Activated CD4-positive, alpha-beta T cell treated with anti-CD3 and anti-CD28 coated beads, Interleukin-2, amount 50 U/mL, for 24 hours (primary cell): ENCODE measurements around the gene CD109.

ENCODE experiments used
- DNase-seq, 2 donors: peaks; one replicate each; pipeline ENCODE4 v3.0.0-alpha.2; 2020; ENCODE audit warnings: low read depth in 1 of 2, low spot score in 1 of 2

CD109 gene

DNA sequence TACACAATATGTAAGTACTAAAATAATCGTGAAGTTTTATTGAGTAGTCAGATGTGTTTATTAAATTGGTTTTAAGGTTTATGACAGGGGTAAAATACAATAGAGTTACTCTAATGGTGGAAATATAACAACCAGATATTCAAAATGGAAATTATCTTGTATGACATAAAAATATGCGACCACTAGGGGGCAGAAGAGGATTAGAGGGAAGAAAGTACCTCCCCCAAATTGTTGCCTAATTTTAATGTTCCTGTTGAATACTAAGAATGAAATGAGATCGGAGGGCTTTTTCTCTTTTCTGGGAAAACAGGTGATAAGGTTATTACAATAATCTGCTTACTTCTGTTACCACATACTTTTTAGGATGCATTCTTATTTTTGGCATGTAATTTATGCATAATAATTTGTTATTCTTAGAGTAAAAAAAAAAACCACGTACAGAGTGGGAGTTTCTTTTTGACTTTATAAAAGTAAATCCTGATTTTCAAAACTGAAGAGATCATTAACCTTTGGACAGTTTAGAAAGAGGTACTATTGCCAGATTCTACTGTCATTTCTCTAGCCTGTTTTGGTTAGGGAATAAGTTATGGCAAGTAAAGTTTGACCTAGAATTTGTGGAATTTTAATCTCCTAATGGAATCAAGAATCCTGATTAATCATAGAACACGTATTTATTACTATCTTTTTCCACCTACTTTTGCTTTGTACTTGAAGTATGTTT is 159.2 kb downstream of the CD109 start:
- DNase-seq: peak in 1 of 2 donors; percentile 33

DNA sequence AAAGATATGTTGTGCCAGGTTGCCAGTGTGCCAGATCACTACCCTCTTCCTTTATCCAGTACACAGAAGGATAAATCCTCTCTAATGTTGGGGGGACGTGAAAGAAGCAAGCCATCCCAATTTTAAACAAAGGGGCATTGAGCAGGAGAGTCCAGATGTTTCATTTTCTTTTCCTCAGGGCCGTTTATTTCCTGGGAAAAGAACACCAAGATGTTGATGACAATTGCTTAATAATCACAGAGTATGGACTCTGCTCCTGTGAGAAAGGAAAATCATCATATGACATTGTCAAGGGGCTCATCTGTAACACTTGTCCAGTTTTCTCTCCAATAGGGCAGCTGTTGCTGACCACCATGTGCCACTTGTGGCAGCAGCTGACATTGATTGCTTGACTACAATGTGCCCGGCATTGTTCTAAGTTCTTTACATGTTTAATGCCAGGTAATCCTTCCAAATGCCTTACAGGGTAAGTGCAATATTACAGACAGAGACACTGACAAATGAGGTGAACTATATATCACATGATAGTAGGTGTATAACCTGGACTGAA is 161.4 kb downstream of the CD109 start:
- no peak for DNase-seq

DNA sequence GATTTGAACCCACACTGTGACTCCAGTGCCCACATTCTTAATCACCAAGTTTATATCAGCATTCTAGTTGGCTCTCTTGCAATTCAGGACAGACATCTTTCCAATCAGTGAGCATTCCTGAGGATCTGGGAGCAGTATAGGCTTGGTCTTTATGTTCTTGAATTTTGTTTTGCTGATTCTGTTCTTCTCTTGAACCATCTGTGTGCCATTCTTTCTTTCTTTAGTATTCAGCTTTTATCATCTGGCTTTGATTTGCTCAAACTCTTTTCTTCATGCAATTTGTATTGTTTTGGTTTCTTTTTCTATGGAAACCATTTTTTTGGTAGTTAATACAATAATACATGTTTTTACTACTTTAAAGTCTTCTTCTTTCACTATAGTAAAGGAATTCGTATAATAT is 162.4 kb downstream of the CD109 start:
- no peak for DNase-seq

DNA sequence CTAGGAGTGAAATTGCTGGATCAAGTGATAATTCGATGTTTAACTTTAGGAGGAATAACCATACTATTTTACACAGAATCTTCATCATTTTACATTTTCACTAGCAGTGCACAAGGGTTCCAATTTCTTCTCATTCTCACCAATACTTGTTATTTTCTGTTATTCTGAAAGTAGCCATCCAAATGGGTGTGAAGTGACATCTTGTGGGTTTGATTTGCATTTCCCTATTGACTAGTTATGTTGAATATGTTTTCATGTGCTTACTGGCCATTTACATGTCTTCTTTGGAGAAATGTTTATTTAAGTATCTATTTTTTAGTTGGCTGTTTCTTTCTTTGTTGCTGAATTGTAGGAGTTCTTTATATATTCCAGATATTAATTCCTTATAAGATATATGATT is 164.3 kb downstream of the CD109 start:
- DNase-seq: no peak

DNA sequence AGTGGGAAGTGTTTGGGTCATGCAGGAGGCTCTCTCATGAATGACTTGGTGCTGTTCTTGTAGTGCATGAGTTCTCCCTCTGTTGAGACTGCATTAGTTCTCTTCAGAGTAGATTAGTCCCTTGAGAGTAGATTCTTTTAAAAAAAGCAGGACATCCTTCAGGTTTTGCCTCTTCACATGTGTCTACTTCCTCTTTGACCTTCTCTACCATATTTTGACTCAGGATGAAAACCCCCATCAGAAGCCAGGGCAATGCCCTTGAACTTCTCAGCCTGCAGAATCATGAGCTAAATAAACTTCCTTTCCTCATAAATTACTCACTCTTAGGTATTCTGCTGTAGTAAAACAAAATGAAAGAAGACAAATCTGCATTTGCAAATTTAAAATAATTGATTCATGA is 170.3 kb downstream of the CD109 start:
- DNase-seq: no peak

DNA sequence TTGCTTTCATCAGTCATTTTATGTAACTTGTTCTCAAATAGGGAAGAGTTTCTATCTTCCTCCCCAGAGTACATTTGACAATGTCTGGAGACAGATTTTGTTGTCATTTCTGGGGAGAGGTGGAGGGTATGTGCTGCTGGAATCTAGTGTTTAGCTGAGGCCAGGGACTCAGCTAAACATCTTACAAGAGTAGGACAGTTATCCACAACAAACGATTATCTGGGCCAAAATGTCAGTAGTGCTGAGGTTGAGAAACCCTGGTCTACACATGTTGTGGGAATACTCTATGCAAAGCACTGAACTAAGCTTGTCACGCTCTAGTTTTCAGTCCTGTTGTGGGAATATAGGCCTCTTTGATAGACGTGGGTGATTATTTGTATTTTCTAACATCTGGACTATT is 171.4 kb downstream of the CD109 start:
- no peak for DNase-seq

DNA sequence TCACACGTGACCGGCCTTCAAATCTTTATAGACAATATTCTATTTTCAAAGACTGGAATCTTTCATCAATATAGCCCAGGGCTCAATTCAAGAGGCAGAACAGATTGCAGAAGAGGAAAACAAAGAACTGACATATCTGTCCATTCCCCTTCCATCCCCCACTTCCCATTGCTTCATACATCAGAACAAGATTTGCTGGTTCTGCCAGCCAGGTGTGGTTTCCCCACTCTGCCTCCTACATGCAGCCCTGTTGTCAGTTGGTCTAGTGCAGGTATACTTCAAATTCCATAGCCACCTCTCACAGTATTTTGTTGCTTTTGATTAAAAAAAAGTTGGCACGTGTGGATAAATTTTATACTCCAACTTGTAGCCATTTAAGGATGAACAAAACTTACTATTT is 174.9 kb downstream of the CD109 start:
- DNase-seq: no peak

DNA sequence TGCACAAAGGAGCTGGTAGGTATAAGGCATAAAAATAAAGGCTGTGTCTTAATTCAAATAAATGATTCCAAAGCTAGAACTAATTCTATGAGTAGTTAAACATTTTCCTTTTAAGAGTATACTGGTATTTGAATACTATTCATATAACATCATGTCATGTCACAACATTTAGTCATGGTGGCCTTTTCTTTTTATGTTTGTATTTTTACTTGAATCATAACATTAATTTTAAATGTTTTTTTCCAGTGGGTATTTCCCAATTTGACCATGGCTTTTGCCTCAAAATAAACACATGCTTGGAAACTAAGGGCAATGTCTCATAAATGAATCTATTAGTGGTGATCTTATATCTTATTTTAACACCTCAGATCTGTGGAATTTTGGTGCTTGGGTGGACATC is 177.1 kb downstream of the CD109 start:
- DNase-seq: no peak
